Neural cell (in vitro differentiated cells): ENCODE results near the gene TBXA2R. TPM values are rescaled to one million over a fixed set of nuclear protein-coding genes. Genes with fewer than 3 reads are reported as not detected.

Experiments used
- H2AFZ ChIP-seq: fragments of 200-600, 300-800 bp; sonication (generic), shearing (Covaris generic); 2 replicates; pipeline ENCODE4 v1.6.0; 2014; ENCODE audit warnings: low read depth, mild to moderate bottlenecking, antibody characterized with exemption, low read length, moderate library complexity
- H3F3A ChIP-seq: fragments of 200-600 bp; shearing (Covaris generic); 2 replicates; pipeline ENCODE4 v1.6.1; 2016; ENCODE audit warnings: mild to moderate bottlenecking, moderate library complexity, mixed read lengths, antibody characterized with exemption, low read length; ENCODE audit not compliant: insufficient read depth, poor library complexity, severe bottlenecking
- H3K27ac ChIP-seq: fragments of 200-600, 300-800 bp; sonication (generic), shearing (Covaris generic); 2 replicates; pipeline ENCODE4 v1.5.1; 2014; ENCODE audit warnings: mild to moderate bottlenecking, low read length, moderate library complexity
- H3K27me3 ChIP-seq: fragments of 300-800, 200-600 bp; sonication (generic), shearing (Covaris generic); 2 replicates; pipeline ENCODE4 v1.6.0; 2014; ENCODE audit warnings: mild to moderate bottlenecking, low read depth, low read length, moderate library complexity; ENCODE audit not compliant: insufficient read depth
- H3K36me3 ChIP-seq: fragments of 300-800, 200-600 bp; sonication (generic), shearing (Covaris generic); 2 replicates; pipeline ENCODE4 v1.5.1; 2014; ENCODE audit warnings: mild to moderate bottlenecking, antibody characterized with exemption, low read length, moderate library complexity; ENCODE audit not compliant: insufficient read depth
- H3K4me2 ChIP-seq: fragments of 300-800, 200-600 bp; sonication (generic), shearing (Covaris generic); 2 replicates; pipeline ENCODE4 v1.6.0; 2014; ENCODE audit warnings: mild to moderate bottlenecking, low read length
- H3K4me3 ChIP-seq: fragments of 300-800, 200-600 bp; sonication (generic), shearing (Covaris generic); 2 replicates; pipeline ENCODE4 v1.5.1; 2014; ENCODE audit warnings: mild to moderate bottlenecking, low read length, moderate library complexity
- H3K79me2 ChIP-seq: fragments of 200-600 bp; shearing (Covaris generic); replicated peaks from 2 replicates; pipeline ENCODE4 v1.6.0; 2014; ENCODE audit warnings: mild to moderate bottlenecking, low read length, moderate library complexity; ENCODE audit not compliant: insufficient read depth
- H3K9ac ChIP-seq: fragments of 300-800, 200-600 bp; sonication (generic), shearing (Covaris generic); 2 replicates; pipeline ENCODE4 v1.6.1; 2016; ENCODE audit warnings: mild to moderate bottlenecking, low read length, mixed read lengths
- H3K9me2 ChIP-seq: fragments of 200-600 bp; shearing (Covaris generic); 2 replicates; pipeline ENCODE4 v1.6.1; 2016; ENCODE audit warnings: mild to moderate bottlenecking, low read length, mixed read lengths; ENCODE audit not compliant: insufficient read depth
- H3K9me3 ChIP-seq: fragments of 200-600, 300-800 bp; sonication (generic), shearing (Covaris generic); 2 replicates; pipeline ENCODE4 v1.6.1; 2016; ENCODE audit warnings: mild to moderate bottlenecking, mixed run types, low read length, moderate library complexity, mixed read lengths
- H4K20me1 ChIP-seq: fragments of 200-600 bp; shearing (Covaris generic); 2 replicates; pipeline ENCODE4 v1.6.1; 2016; ENCODE audit warnings: mild to moderate bottlenecking, mixed run types; ENCODE audit not compliant: insufficient read depth
- CTCF ChIP-seq: fragments of 450-650 bp; IDR thresholded peaks from 2 replicates; pipeline ENCODE4 v1.5.1; 2014; ENCODE audit warnings: antibody characterized with exemption, mild to moderate bottlenecking, moderate library complexity; ENCODE audit not compliant: poor library complexity, severe bottlenecking
- EP300 ChIP-seq: fragments of 450-650 bp; conservative IDR thresholded peaks from 2 replicates; pipeline ENCODE4 v1.6.1; 2014; ENCODE audit warnings: antibody characterized with exemption, mild to moderate bottlenecking, moderate library complexity; ENCODE audit not compliant: poor library complexity, severe bottlenecking
- EZH2 ChIP-seq: fragments of 200-600, 300-800 bp; shearing (Covaris generic), sonication (generic); IDR thresholded peaks from 2 replicates; pipeline ENCODE4 v1.6.1; 2014; ENCODE audit warnings: antibody characterized with exemption, low read length, borderline replicate concordance, mild to moderate bottlenecking; ENCODE audit not compliant: insufficient read depth, poor library complexity, severe bottlenecking
- MXI1 ChIP-seq: fragments of 450-650 bp; conservative IDR thresholded peaks from 2 replicates; pipeline ENCODE4 v1.6.1; 2014; ENCODE audit warnings: antibody characterized with exemption, mild to moderate bottlenecking; ENCODE audit not compliant: poor library complexity, severe bottlenecking
- POLR2AphosphoS5 ChIP-seq: IDR thresholded peaks from 2 replicates; pipeline ENCODE4 v1.6.1; 2012
- RAD21 ChIP-seq: fragments of 450-650 bp; conservative IDR thresholded peaks from 2 replicates; pipeline ENCODE4 v1.6.1; 2014; ENCODE audit warnings: antibody characterized with exemption, mild to moderate bottlenecking, moderate library complexity
- REST ChIP-seq: IDR thresholded peaks from 2 replicates; pipeline ENCODE4 v1.6.1; 2012; ENCODE audit warnings: borderline replicate concordance
- SMC3 ChIP-seq: fragments of 450-650 bp; conservative IDR thresholded peaks from 2 replicates; pipeline ENCODE4 v1.6.1; 2014; ENCODE audit warnings: antibody characterized with exemption, mild to moderate bottlenecking, moderate library complexity; ENCODE audit not compliant: poor library complexity
- TAF1 ChIP-seq: IDR thresholded peaks from 2 replicates; pipeline ENCODE4 v1.6.1; 2012; ENCODE audit warnings: low read depth
- polyA plus RNA-seq: library from polyadenylated mRNA; depleted of rRNA; stranded (reverse); fragments of >200 nt; gene quantifications from 2 replicates; pipeline ENCODE4 v1.2.3, GENCODE V29; 2014

The TBXA2R gene
- polyA plus RNA-seq, 1 donor from 2014 or later, result not detected

GRCh38 chr19:3643674-3644313 lies 37.1 kb upstream of the TBXA2R start:
- Histone ChIP-seq H3K9me3 (no peaks in the 10 kb centered on the region), H3K36me3 (no peaks in the 10 kb centered on the region), H3K79me2 (no peaks in the 10 kb centered on the region), H3K9me2 (no peaks in the 10 kb centered on the region), H3F3A (no peaks in the 10 kb centered on the region), H3K9ac (no peak overlapping the region), H4K20me1 (no peaks in the 10 kb centered on the region), H3K4me2 (no peak overlapping the region), H3K4me3 (no peak overlapping the region), H3K27me3 (no peaks in the 10 kb centered on the region), H3K27ac (no peak overlapping the region), H2AFZ (no peak overlapping the region)
- TF ChIP-seq SMC3 (no peak), TAF1 (no peak), POLR2AphosphoS5 (no peak), RAD21 (no peak), EP300 (no peak), REST (no peak), CTCF (no peak)

GRCh38 chr19:3642987-3643673 lies 36.5 kb upstream of the TBXA2R start:
- Histone ChIP-seq H3K9me3 (no peaks in the 10 kb centered on the region), H3K4me3 (no peak overlapping the region), H2AFZ (no peak overlapping the region), H3K27ac (no peak overlapping the region), H3K36me3 (no peaks in the 10 kb centered on the region), H4K20me1 (no peaks in the 10 kb centered on the region), H3K4me2 (no peak overlapping the region), H3K79me2 (no peaks in the 10 kb centered on the region), H3K9ac (no peak overlapping the region), H3K9me2 (no peaks in the 10 kb centered on the region), H3F3A (no peaks in the 10 kb centered on the region), H3K27me3 (no peaks in the 10 kb centered on the region)
- TF ChIP-seq REST, result no peak
- no peak for TF ChIP-seq MXI1
- no peak for TF ChIP-seq POLR2AphosphoS5
- no peak for TF ChIP-seq EP300
- TF ChIP-seq RAD21, result no peak
- TF ChIP-seq TAF1, result no peak
- TF ChIP-seq EZH2, result no peak
- TF ChIP-seq SMC3, result no peak
- no peak for TF ChIP-seq CTCF
